Small intestine (tissue), 7 donors: ENCODE measurements around the gene PACSIN2. TPM values are rescaled to one million over a fixed set of nuclear protein-coding genes. Genes with fewer than 3 reads are reported as not detected.

Experiments used
- DNase-seq, 2 donors: peaks; one replicate each; pipeline versions ENCODE4 v3.0.0 to v3.0.0-alpha.2; 2013
- FAIRE-seq: peaks from 2 replicates; lab custom pipeline; 2012; peaks lifted over from hg19 to GRCh38; lab: Jason Lieb, UNC
- H3K27ac ChIP-seq, 3 donors: one replicate each; pipeline ENCODE4 v1.5.1; 2013; ENCODE audit warnings: low read length in 2 of 3, mild to moderate bottlenecking in 2 of 3, control low read depth in 1 of 3, inconsistent platforms in 1 of 3, low read depth in 1 of 3, moderate library complexity in 1 of 3
- H3K27me3 ChIP-seq, 3 donors: one replicate each; pipeline ENCODE4 v1.6.1; 2013; ENCODE audit warnings: low read length in 3 of 3, inconsistent platforms in 1 of 3; ENCODE audit not compliant: control insufficient read depth in 3 of 3, insufficient read depth in 3 of 3
- H3K36me3 ChIP-seq, 3 donors: one replicate each; pipeline ENCODE4 v1.6.1; 2013; ENCODE audit warnings: low read length in 3 of 3, inconsistent platforms in 1 of 3, low read depth in 1 of 3, mild to moderate bottlenecking in 1 of 3, moderate library complexity in 1 of 3; ENCODE audit not compliant: control insufficient read depth in 3 of 3, insufficient read depth in 2 of 3
- H3K4me1 ChIP-seq, 3 donors: one replicate each; pipeline ENCODE4 v1.6.1; 2013; ENCODE audit warnings: low read length in 2 of 3, inconsistent platforms in 1 of 3, low read depth in 1 of 3, mild to moderate bottlenecking in 1 of 3, moderate library complexity in 1 of 3; ENCODE audit not compliant: control insufficient read depth in 3 of 3, insufficient read depth in 2 of 3
- H3K4me3 ChIP-seq, 3 donors: one replicate each; pipeline ENCODE4 v1.5.1; 2013; ENCODE audit warnings: low read length in 3 of 3, control low read depth in 1 of 3, inconsistent platforms in 1 of 3, low read depth in 1 of 3, mild to moderate bottlenecking in 1 of 3, moderate library complexity in 1 of 3
- H3K9me3 ChIP-seq, 2 donors: one replicate each; pipeline ENCODE4 v1.6.1; 2013; ENCODE audit warnings: low read depth in 1 of 2, low read length in 1 of 2; ENCODE audit not compliant: control insufficient read depth in 2 of 2, insufficient read depth in 1 of 2
- WGBS, 3 donors: extraction: QIAGEN DNeasy Blood & Tissue Kit; methylation state at CpG; one replicate each; pipeline ENCODE4 v1.1.7; 2013; 5-methylcytosine and 5-hydroxymethylcytosine counted together
- polyA plus RNA-seq, 4 donors: library from polyadenylated mRNA; stranded (reverse) in 3 of 4; unstranded in 1 of 4; fragments of 200-250 nt in 3 of 4; fragments of 120-200 nt in 1 of 4; gene quantifications; one replicate each; pipeline versions ENCODE4 v1.2.1 to v1.2.3, GENCODE V29; 2013
- donor health status: healthy with polysubstance abuse.
- donor health status: control.
- donor health status: control.
- donor health status: Bipolar disorder and iron deficiency.
- donor health status: healthy.

The PACSIN2 gene
- polyA plus RNA-seq, 4 donors: 28.9 to 53.3 (median 45.2) TPM

DNA sequence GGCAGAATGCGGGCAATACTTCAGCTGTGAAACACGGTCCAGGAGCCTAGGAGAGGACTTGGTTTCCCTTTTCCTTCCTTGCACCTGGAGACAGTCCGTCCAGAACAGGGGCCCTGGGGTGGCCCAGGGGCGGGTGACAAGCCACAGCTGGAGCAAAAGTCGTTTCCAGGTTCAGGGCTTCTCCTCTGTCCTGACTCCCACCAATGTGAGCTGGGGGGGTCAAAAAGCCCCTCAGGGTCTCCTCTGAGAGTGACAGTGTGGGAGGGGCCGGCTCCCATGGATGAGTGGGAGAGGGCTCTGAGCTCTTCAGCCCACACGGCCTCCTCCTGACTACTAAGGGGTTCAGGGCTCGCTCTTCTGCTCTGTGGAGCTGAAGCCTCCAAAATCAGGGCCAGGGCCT, 137.8 kb downstream of the PACSIN2 start:
- H3K36me3 ChIP-seq: peaks cover 25 to 97% (median 33%) of the 10 kb centered on the region in 3 donors
- no peak overlapping the region for H3K4me3 ChIP-seq
- H3K9me3 ChIP-seq: no peaks in the 10 kb centered on the region
- FAIRE-seq (no peak), DNase-seq (no peak)
- 80 to 81% (median 80%) methylated on average over 8 of the region's 8 CpGs for WGBS, 3 donors
- H3K27ac ChIP-seq: no peak overlapping the region
- H3K4me1 ChIP-seq: no peaks in the 10 kb centered on the region
- no peaks in the 10 kb centered on the region for H3K27me3 ChIP-seq

DNA sequence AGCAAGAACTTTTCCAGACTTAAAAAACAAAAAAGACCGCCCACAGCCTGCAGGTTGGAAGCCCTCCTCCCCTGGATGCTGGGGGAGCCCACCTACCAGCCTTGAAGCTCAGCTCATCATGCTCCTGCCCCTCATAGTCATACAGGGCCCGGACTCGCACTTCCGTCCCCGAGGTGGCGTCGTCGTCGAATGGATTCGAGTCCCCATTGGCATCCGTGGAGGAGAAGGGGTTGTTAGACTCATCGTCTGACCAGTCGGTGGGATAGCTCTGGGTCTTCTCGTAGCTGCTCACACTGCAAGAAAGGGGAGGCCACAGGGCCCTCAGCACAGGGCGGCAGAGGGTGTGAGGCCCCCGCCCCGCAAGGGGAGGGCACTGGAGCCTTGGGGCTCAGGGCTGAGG, 138.9 kb downstream of the PACSIN2 start:
- no peaks in the 10 kb centered on the region for H3K4me1 ChIP-seq
- H3K4me3 ChIP-seq: no peak overlapping the region
- no peaks in the 10 kb centered on the region for H3K9me3 ChIP-seq
- no peaks in the 10 kb centered on the region for H3K27me3 ChIP-seq
- peaks cover 27 to 97% (median 37%) of the 10 kb centered on the region in 3 donors for H3K36me3 ChIP-seq
- 91 to 99% (median 95%) methylated on average over 16 to 17 of the region's 17 CpGs for WGBS, 3 donors
- DNase-seq: no peak
- H3K27ac ChIP-seq: no peak overlapping the region
- no peak for FAIRE-seq

DNA sequence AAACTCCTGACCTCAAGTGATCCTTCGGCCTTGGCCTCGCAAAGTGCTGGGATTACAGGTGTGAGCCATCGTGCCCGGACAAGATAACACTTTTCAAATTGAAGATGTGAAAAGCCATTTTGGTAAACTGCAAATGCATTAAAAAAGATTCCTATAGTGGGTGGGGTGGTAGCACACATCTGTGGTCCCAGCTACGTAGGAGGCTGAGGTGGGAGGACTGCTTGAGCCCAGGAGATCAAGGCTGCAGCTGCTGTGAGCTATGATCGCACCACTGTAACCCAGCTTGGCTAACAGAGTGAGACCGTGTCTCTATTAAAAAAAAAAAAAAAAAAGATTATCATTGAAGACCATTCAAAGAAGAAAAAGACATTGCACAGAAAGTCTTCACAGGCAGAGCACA, 140.9 kb downstream of the PACSIN2 start:
- DNase-seq (no peak), FAIRE-seq (no peak)
- Histone ChIP-seq H3K36me3 (peaks cover 23 to 91% (median 36%) of the 10 kb centered on the region in 3 donors), H3K4me3 (no peak overlapping the region), H3K27ac (no peak overlapping the region), H3K9me3 (no peaks in the 10 kb centered on the region), H3K27me3 (no peaks in the 10 kb centered on the region), H3K4me1 (no peaks in the 10 kb centered on the region)
- 95 to 99% (median 98%) methylated on average over 7 of the region's 7 CpGs for WGBS, 3 donors

DNA sequence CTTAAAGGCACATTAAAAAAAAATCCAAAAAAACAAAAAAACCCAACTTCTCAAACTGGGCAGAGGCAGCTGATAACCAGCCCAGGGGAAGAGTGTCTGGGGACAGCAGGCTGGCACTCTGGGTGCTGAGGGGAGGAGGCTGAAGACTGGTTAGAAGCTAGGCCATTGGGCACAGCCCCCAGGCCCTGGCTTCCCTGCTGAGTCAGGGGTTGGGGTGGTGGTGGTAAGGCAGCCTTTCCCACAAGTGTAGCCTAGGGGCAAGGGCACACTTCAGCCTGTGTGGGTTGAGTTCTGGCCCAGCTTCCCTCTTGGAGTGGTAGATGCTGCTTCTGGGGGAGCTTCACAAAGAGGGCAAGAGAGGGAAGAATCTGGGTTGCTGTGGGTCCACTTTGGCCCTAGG, 141.6 kb downstream of the PACSIN2 start:
- no peaks in the 10 kb centered on the region for H3K9me3 ChIP-seq
- FAIRE-seq (no peak), DNase-seq (no peak)
- H3K27me3 ChIP-seq: no peaks in the 10 kb centered on the region
- no peaks in the 10 kb centered on the region for H3K4me1 ChIP-seq
- no peak overlapping the region for H3K4me3 ChIP-seq
- no peak overlapping the region for H3K27ac ChIP-seq
- peaks cover 21 to 90% (median 29%) of the 10 kb centered on the region in 3 donors for H3K36me3 ChIP-seq

DNA sequence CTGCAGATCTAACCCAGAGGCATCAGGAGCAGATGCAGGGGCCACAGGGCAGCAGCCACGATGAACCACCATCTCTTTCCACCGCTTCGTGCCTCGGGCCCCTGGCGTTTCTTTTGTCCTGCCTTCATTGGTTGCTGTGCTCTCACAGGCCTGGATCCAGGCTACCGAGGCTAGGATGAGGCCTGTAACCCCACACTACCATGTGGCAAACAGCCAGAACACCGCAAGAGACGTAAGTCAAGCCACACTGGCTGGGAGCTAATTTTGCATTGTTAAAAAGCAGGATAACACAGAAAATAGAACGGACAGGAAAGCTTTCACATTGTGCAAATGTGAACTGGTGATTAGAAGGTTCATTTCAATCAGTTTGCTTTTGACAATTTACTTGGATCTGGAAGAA, 142.1 kb downstream of the PACSIN2 start:
- Histone ChIP-seq H3K27me3 (no peaks in the 10 kb centered on the region), H3K4me1 (no peaks in the 10 kb centered on the region), H3K36me3 (peaks cover 19 to 84% (median 25%) of the 10 kb centered on the region in 3 donors), H3K4me3 (no peak overlapping the region), H3K9me3 (no peaks in the 10 kb centered on the region), H3K27ac (no peak overlapping the region)
- 84 to 89% (median 84%) methylated on average over 9 of the region's 9 CpGs for WGBS, 3 donors
- FAIRE-seq (no peak), DNase-seq (no peak)

DNA sequence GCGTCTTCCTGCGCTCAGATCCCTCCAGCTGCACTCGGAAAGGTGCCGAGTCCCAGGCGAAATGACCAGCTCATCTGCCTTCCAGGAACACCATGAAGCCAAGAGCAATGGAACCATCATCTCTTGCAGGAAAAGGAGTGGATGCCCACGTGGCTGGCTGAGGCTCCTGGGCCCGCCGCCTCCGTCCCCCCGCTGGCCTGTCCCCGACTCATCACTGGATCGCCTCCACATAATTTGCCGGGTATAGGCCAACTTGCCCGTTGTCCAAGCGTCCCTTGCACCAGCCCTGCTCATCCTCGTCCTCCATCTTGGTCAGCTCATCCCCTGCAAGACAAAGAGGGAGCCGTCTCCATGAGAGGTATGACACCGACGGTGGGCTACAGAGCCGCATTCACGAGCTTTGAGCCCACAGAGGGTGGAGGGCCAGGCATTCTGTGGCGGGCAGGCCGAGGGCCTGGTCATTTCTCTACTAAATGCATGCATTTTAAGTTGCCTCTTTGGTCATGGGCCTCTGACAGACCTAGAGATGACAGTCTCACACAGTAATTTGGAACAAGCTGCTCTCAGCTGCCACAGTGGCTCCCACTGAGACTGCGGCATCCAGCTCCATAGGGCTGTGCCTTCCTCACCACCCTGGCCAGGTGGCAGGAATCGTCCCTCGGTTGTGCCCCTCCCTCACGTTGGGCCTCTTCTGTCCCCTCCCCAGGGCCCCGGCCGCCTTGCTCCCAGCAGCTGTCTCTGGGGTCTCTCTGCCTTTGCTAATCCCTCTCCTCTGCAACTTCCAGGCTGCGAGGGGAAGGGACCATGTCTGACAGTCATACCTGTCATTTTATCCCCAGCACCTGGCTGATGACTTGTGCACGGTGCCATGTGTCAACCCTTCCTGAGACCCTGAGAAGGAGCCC, 143.6 kb downstream of the PACSIN2 start:
- Histone ChIP-seq H3K27ac (no peak overlapping the region), H3K4me3 (no peak overlapping the region), H3K27me3 (no peaks in the 10 kb centered on the region), H3K36me3 (peaks cover 16 to 76% (median 18%) of the 10 kb centered on the region in 3 donors), H3K4me1 (no peaks in the 10 kb centered on the region), H3K9me3 (no peaks in the 10 kb centered on the region)
- WGBS, 3 donors: 89 to 94% (median 92%) methylated on average over 31 of the region's 31 CpGs
- FAIRE-seq (no peak), DNase-seq (no peak)

DNA sequence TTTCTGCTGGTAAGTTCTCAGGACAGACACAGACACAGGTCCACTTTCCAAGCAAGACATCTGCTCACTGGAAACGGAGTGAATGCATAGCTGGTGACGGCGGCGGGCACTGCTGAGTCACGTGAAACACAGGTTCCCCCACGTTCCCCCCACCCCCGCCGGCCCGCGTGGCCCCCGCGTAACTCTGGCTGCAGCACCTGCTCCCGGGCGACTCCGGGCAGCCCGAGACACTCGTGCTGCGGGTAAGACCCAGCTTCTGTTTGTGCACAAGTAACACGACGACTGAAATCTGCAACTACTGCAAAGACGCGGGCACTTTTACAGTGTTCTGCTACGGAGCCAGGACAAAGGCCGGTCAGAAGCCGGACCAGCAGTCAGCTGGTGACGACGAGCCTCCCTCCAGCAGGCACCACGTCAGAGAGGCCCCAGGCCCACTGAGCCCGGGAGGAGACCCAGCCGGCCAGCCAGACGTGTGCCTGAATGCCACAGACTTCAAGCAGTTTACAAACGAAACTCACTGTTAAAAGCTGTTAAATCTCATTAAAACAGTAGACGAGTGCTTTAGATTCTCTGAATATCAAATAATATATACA, 145.0 kb downstream of the PACSIN2 start:
- no peaks in the 10 kb centered on the region for H3K4me1 ChIP-seq
- FAIRE-seq: no peak
- DNase-seq: no peak
- H3K27me3 ChIP-seq: no peaks in the 10 kb centered on the region
- H3K27ac ChIP-seq: no peak overlapping the region
- whole genome bisulfite sequencing, 3 donors: 86 to 88% (median 87%) methylated on average over 32 to 33 of the region's 33 CpGs
- no peaks in the 10 kb centered on the region for H3K9me3 ChIP-seq
- H3K4me3 ChIP-seq: no peak overlapping the region
- H3K36me3 ChIP-seq: peaks cover 8 to 67% (median 14%) of the 10 kb centered on the region in 3 donors

DNA sequence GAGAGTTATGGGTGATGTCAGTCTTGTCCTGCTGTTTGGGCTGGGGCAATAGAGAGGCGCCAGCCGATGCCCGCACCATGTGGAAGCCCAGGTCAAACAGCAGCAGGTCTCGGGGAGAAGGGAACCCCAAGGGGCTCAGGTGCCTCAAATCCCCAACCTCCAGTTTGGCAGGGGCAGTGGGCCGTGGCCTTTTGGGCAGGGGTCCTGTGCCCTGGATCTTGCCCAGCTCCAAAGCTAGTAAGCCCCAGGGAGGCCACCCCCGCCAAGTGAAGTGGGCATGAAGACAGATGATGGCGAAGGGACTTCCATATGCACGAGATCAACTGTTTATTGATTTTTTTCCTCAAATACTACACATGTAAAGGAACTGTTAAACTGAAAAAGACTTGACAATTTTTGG, 145.5 kb downstream of the PACSIN2 start:
- DNase-seq: no peak
- Histone ChIP-seq H3K36me3 (peaks cover 7 to 67% (median 14%) of the 10 kb centered on the region in 3 donors), H3K4me3 (no peak overlapping the region), H3K27ac (no peak overlapping the region), H3K27me3 (no peaks in the 10 kb centered on the region), H3K4me1 (no peaks in the 10 kb centered on the region), H3K9me3 (no peaks in the 10 kb centered on the region)
- WGBS, 3 donors: 83 to 89% (median 89%) methylated on average over 8 of the region's 8 CpGs
- no peak for FAIRE-seq
